SK-N-SH (cell line): ENCODE data around the gene YY1. TPM values are rescaled to one million over a fixed set of nuclear protein-coding genes. Genes with fewer than 3 reads are reported as not detected.

ENCODE experiments used
- CTCF ChIA-PET: fragments of 300-600, 350-600 bp; formaldehyde crosslinking; extraction: SDS; loops from one replicate; lab custom pipeline; 2021; lab: Yijun Ruan, JAX
- POLR2A ChIA-PET: fragments of 350-600 bp; sonication (Branson Sonifier 250); formaldehyde crosslinking; extraction: SDS; loops from one replicate; lab custom pipeline; 2020; ENCODE audit warnings: antibody characterized with exemption, inconsistent platforms; lab: Yijun Ruan, JAX
- DNase-seq: peaks from one replicate; pipeline ENCODE4 v3.0.0; 2012
- H2AFZ ChIP-seq: fragments of 200-600 bp; sonication (generic); 2 replicates; pipeline ENCODE4 v1.8.1; 2016; ENCODE audit warnings: antibody characterized with exemption, mild to moderate bottlenecking, low read depth
- H3F3A ChIP-seq: fragments of 200-600 bp; sonication (generic); replicated peaks from 2 replicates; pipeline ENCODE3; 2016; ENCODE audit warnings: antibody characterized with exemption, mild to moderate bottlenecking; ENCODE audit not compliant: insufficient read depth
- H3K27ac ChIP-seq, 2 experiments: fragments of 200-500 bp in 1 of 2; fragments of 200-600 bp in 1 of 2; sonication (Bioruptor generic) in 1 of 2; sonication (generic), shearing (Covaris generic) in 1 of 2; 2 replicates each; pipeline versions ENCODE4 v1.5.1 to v1.6.1; 2014 to 2016; ENCODE audit warnings: low read depth in 2 of 2, inconsistent platforms in 1 of 2, low read length in 1 of 2, mild to moderate bottlenecking in 1 of 2, mixed read lengths in 1 of 2
- H3K27me3 ChIP-seq: fragments of 200-600 bp; sonication (generic), shearing (Covaris generic); 2 replicates; pipeline ENCODE4 v1.6.1; 2016; ENCODE audit warnings: mixed run types; ENCODE audit not compliant: insufficient read depth
- H3K36me3 ChIP-seq, 2 experiments: fragments of 200-500 bp in 1 of 2; fragments of 200-600 bp in 1 of 2; sonication (Bioruptor generic) in 1 of 2; sonication (generic) in 1 of 2; replicated peaks in 1 of 2; 2 replicates each; pipeline versions ENCODE3 to v1.5.1; 2014 to 2016; ENCODE audit warnings: low read length in 1 of 2, mild to moderate bottlenecking in 1 of 2; ENCODE audit not compliant: insufficient read depth in 2 of 2, control insufficient read depth in 1 of 2
- H3K4me1 ChIP-seq, 2 experiments: fragments of 200-500 bp in 1 of 2; fragments of 200-600 bp in 1 of 2; sonication (Bioruptor generic) in 1 of 2; sonication (generic), shearing (Covaris generic) in 1 of 2; 2 replicates each; pipeline versions ENCODE4 v1.5.1 to v1.6.1; 2014 to 2016; ENCODE audit warnings: low read depth in 1 of 2, low read length in 1 of 2, mixed run types in 1 of 2; ENCODE audit not compliant: insufficient read depth in 2 of 2, control insufficient read depth in 1 of 2
- H3K4me2 ChIP-seq: fragments of 200-600 bp; sonication (generic), shearing (Covaris generic); 2 replicates; pipeline ENCODE4 v1.6.1; 2017; ENCODE audit warnings: mixed run types
- H3K4me3 ChIP-seq, 2 experiments: fragments of 200-500 bp in 1 of 2; fragments of 200-600 bp in 1 of 2; sonication (Bioruptor generic) in 1 of 2; sonication (generic), shearing (Covaris generic) in 1 of 2; 2 replicates each; pipeline versions ENCODE4 v1.5.1 to v1.8.1; 2014 to 2016; ENCODE audit warnings: low read depth in 2 of 2, inconsistent platforms in 1 of 2, low read length in 1 of 2, mild to moderate bottlenecking in 1 of 2, mixed read lengths in 1 of 2, moderate library complexity in 1 of 2
- H3K79me2 ChIP-seq: fragments of 200-600 bp; sonication (generic); 2 replicates; pipeline ENCODE4 v1.8.1; 2017; ENCODE audit warnings: mild to moderate bottlenecking; ENCODE audit not compliant: insufficient read depth
- H3K9ac ChIP-seq: fragments of 200-600 bp; sonication (generic); 2 replicates; pipeline ENCODE4 v1.6.1; 2017; ENCODE audit warnings: mixed run types
- H3K9me2 ChIP-seq: fragments of 200-600 bp; sonication (generic); 2 replicates; pipeline ENCODE4 v1.6.1; 2017; ENCODE audit warnings: mixed run types
- H3K9me3 ChIP-seq: fragments of 200-600 bp; sonication (generic); 2 replicates; pipeline ENCODE4 v1.6.1; 2017; ENCODE audit warnings: mixed run types, mild to moderate bottlenecking, moderate library complexity
- H4K20me1 ChIP-seq: fragments of 200-600 bp; sonication (generic); 2 replicates; pipeline ENCODE4 v1.6.1; 2017; ENCODE audit warnings: mild to moderate bottlenecking, mixed run types; ENCODE audit not compliant: insufficient read depth
- ELF1 ChIP-seq: IDR thresholded peaks from 2 replicates; pipeline ENCODE4 v1.4.0; 2012
- EZH2phosphoT487 ChIP-seq: fragments of 200-600 bp; sonication (generic); IDR thresholded peaks from 2 replicates; pipeline ENCODE4 v1.6.1; 2017; ENCODE audit warnings: low read depth, mixed run types, mild to moderate bottlenecking, antibody characterized with exemption, moderate library complexity, borderline replicate concordance
- GABPA ChIP-seq: IDR thresholded peaks from 2 replicates; pipeline ENCODE4 v1.4.0; 2012; ENCODE audit warnings: low read depth, mild to moderate bottlenecking
- MAX ChIP-seq: IDR thresholded peaks from 2 replicates; pipeline ENCODE4 v1.4.0; 2012; ENCODE audit warnings: low read depth
- MXI1 ChIP-seq: IDR thresholded peaks from 2 replicates; pipeline ENCODE4 v1.6.1; 2012; ENCODE audit warnings: mild to moderate bottlenecking, low read depth, low read length, improper control_type of control experiment
- NFIC ChIP-seq: IDR thresholded peaks from 2 replicates; pipeline ENCODE4 v1.4.0; 2012; ENCODE audit warnings: borderline replicate concordance
- POLR2AphosphoS5 ChIP-seq: IDR thresholded peaks from 2 replicates; pipeline ENCODE4 v1.6.1; 2012; ENCODE audit warnings: low read depth, low read length
- RAD21 ChIP-seq: IDR thresholded peaks from 2 replicates; pipeline ENCODE4 v1.6.1; 2012; ENCODE audit warnings: mild to moderate bottlenecking, low read length
- SMC3 ChIP-seq: IDR thresholded peaks from 2 replicates; pipeline ENCODE4 v1.6.1; 2012; ENCODE audit warnings: low read depth, low read length, improper control_type of control experiment
- USF1 ChIP-seq: IDR thresholded peaks from 2 replicates; pipeline ENCODE4 v1.4.0; 2012; ENCODE audit warnings: low read depth, borderline replicate concordance
- WGBS: methylation state at CpG from one replicate; pipeline ENCODE4 v1.1.6; 2017; ENCODE audit warnings: low lambda C conversion rate; 5-methylcytosine and 5-hydroxymethylcytosine counted together
- polyA plus RNA-seq, 3 experiments: library from polyadenylated mRNA; depleted of rRNA; stranded (reverse); fragments of >200 nt; gene quantifications; 2 replicates each; pipeline ENCODE4 v1.2.3, GENCODE V29; 2012
- TF ChIP-seq, protein P1 (sequence below): fragments of 150-350 bp; IDR thresholded peaks from 2 replicates; pipeline ENCODE4 v1.6.1; 2016; ENCODE audit warnings: mild to moderate bottlenecking, low read depth, low read length
- TF ChIP-seq, protein P2 (sequence below): fragments of 200-600 bp; sonication (generic); IDR thresholded peaks from 2 replicates; pipeline ENCODE4 v1.6.1; 2017; ENCODE audit warnings: antibody characterized with exemption, mild to moderate bottlenecking, moderate library complexity
- TF ChIP-seq, protein P3 (sequence below): IDR thresholded peaks from 2 replicates; pipeline ENCODE4 v1.4.0; 2012; ENCODE audit warnings: low read depth, borderline replicate concordance

The YY1 gene
- polyA plus RNA-seq, 1 of the 3 experiments (the other 2 are of a cell fraction): 18.1 TPM

DNA sequence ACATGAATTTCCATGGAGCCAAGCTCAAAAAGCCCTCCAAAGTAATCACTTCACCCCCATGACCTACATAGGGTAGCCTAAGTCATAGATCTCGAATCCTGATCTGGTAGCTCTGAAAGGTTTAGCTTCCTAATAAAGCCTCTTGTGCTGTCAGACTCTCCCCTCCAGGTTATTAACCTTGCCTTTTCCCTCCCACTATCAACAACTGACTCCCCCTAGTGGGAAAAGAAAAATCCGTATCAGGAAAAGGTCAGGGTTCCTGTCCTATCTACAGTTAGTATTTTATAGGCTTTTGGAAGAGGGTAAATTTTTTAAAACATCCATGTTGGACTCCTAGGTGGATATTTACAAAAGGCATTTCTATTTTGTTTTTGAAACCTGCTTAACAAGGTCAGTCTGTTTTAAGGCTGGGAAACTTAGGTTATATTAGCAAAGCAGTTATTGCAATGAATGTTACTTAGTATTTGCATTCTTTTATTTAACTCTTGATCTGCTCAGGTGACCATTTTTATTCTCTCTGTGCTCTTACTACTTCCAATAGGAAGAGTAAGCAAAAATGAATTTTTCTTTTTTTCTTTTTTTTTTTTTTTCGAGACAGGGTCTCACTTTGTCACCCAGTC, 8.0 kb downstream of the YY1 start:
- H2AFZ ChIP-seq: no peak overlapping the region
- peaks cover 11% of the 10 kb centered on the region for H3F3A ChIP-seq
- no peak for TF ChIP-seq USF1
- TF ChIP-seq SMC3: peak; percentile 19; the same call in 1 of the 2 replicates
- TF ChIP-seq RAD21: peak; percentile 52
- no peak for TF ChIP-seq POLR2AphosphoS5
- no peak for TF ChIP-seq EZH2phosphoT487
- no peak for TF ChIP-seq NFIC
- TF ChIP-seq, protein P1, sequence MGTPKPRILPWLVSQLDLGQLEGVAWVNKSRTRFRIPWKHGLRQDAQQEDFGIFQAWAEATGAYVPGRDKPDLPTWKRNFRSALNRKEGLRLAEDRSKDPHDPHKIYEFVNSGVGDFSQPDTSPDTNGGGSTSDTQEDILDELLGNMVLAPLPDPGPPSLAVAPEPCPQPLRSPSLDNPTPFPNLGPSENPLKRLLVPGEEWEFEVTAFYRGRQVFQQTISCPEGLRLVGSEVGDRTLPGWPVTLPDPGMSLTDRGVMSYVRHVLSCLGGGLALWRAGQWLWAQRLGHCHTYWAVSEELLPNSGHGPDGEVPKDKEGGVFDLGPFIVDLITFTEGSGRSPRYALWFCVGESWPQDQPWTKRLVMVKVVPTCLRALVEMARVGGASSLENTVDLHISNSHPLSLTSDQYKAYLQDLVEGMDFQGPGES: no peak
- TF ChIP-seq MXI1: peak; percentile 59; the same call in 1 of the 2 replicates
- TF ChIP-seq, protein P2, sequence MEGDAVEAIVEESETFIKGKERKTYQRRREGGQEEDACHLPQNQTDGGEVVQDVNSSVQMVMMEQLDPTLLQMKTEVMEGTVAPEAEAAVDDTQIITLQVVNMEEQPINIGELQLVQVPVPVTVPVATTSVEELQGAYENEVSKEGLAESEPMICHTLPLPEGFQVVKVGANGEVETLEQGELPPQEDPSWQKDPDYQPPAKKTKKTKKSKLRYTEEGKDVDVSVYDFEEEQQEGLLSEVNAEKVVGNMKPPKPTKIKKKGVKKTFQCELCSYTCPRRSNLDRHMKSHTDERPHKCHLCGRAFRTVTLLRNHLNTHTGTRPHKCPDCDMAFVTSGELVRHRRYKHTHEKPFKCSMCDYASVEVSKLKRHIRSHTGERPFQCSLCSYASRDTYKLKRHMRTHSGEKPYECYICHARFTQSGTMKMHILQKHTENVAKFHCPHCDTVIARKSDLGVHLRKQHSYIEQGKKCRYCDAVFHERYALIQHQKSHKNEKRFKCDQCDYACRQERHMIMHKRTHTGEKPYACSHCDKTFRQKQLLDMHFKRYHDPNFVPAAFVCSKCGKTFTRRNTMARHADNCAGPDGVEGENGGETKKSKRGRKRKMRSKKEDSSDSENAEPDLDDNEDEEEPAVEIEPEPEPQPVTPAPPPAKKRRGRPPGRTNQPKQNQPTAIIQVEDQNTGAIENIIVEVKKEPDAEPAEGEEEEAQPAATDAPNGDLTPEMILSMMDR: peak; percentile 75
- TF ChIP-seq, all 33 proteins: peak for 4
- Histone ChIP-seq H3K27me3 (no peaks in the 10 kb centered on the region), H3K36me3 (peaks cover 0 to 5% of the 10 kb centered on the region in 2 experiments), H3K4me2 (no peak overlapping the region), H3K9ac (no peak overlapping the region), H3K9me2 (no peaks in the 10 kb centered on the region), H4K20me1 (peaks cover 100% of the 10 kb centered on the region), H3K27ac (no peak overlapping the region), H3K4me3 (peak overlapping the region in 1 of 2 experiments; percentile 46; a peak in 1 of 4 replicates), H3K9me3 (no peaks in the 10 kb centered on the region), H3K79me2 (peaks cover 100% of the 10 kb centered on the region), H3K4me1 (peaks cover 13 to 23% of the 10 kb centered on the region in 2 experiments; a peak in 3 of 4 replicates)
- CTCF ChIA-PET: interaction anchor here (0.6 to 2.4 kb wide), 19 partner anchors 11 to 326 kb away, joined by 3 to 20 read pairs (median 4); a partner anchor contains a TSS
- POLR2A ChIA-PET: no interaction called here
- DNase-seq: peak; percentile 74
- 33% methylated on average over 3 of the region's 3 CpGs for WGBS

GRCh38 chr14:100250732-100251465, 12.0 kb downstream of the YY1 start:
- H3K9me3 ChIP-seq: no peaks in the 10 kb centered on the region
- H3K27me3 ChIP-seq: no peaks in the 10 kb centered on the region
- H4K20me1 ChIP-seq: peaks cover 99% of the 10 kb centered on the region
- no peaks in the 10 kb centered on the region for H3K9me2 ChIP-seq
- H3K9ac ChIP-seq: no peak overlapping the region
- no peak overlapping the region for H3K4me2 ChIP-seq
- TF ChIP-seq GABPA (no peak), MAX (no peak), ELF1 (no peak), SMC3 (no peak), POLR2AphosphoS5 (no peak)
- TF ChIP-seq, protein P2: no peak
- TF ChIP-seq, protein P3, sequence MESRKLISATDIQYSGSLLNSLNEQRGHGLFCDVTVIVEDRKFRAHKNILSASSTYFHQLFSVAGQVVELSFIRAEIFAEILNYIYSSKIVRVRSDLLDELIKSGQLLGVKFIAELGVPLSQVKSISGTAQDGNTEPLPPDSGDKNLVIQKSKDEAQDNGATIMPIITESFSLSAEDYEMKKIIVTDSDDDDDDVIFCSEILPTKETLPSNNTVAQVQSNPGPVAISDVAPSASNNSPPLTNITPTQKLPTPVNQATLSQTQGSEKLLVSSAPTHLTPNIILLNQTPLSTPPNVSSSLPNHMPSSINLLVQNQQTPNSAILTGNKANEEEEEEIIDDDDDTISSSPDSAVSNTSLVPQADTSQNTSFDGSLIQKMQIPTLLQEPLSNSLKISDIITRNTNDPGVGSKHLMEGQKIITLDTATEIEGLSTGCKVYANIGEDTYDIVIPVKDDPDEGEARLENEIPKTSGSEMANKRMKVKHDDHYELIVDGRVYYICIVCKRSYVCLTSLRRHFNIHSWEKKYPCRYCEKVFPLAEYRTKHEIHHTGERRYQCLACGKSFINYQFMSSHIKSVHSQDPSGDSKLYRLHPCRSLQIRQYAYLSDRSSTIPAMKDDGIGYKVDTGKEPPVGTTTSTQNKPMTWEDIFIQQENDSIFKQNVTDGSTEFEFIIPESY: no peak
- TF ChIP-seq, all 33 proteins: peak for 0
- POLR2A ChIA-PET: interaction anchor here (0.6 kb wide), 1 partner anchor 80 kb away, joined by 3 read pairs; no protein-coding TSS in a partner anchor
- 95% methylated on average over 2 of the region's 2 CpGs for WGBS
- no peak overlapping the region for H2AFZ ChIP-seq
- no peak for DNase-seq
- H3K27ac ChIP-seq: no peak overlapping the region
- peaks cover 100% of the 10 kb centered on the region for H3K79me2 ChIP-seq
- CTCF ChIA-PET: interaction anchor here (1.6 kb wide), 1 partner anchor 11 kb away, joined by 4 read pairs; no protein-coding TSS in a partner anchor
- H3K4me3 ChIP-seq: no peak overlapping the region
- H3F3A ChIP-seq: peaks cover 11% of the 10 kb centered on the region
- H3K4me1 ChIP-seq: peaks cover 11 to 22% of the 10 kb centered on the region in 2 experiments; a peak in 3 of 4 replicates
- H3K36me3 ChIP-seq: no peaks in the 10 kb centered on the region
